Measurements from ENCODE around the gene ICOS.

ICOS gene

GRCh38 chr2:203971251-203971650, 34.7 kb downstream of the ICOS start:
- H3K9ac ChIP-seq (ENCODE audit: low read length) = no peak overlapping the region
- TF ChIP-seq CTCF (IDR thresholded peaks at IDR 0.05; ENCODE audit: insufficient read depth, low read length, poor library complexity, severe bottlenecking) = no peak
- no peak for TF ChIP-seq EZH2phosphoT487 (conservative IDR thresholded peaks at IDR 0.05; ENCODE audit: low read length)
- H3K4me3 ChIP-seq (ENCODE audit: insufficient read depth, low read length, poor library complexity, severe bottlenecking) = no peak overlapping the region
- H3K79me2 ChIP-seq (ENCODE audit: insufficient read depth, low read length) = no peaks in the 10 kb centered on the region
- no peak overlapping the region for H3K27ac ChIP-seq (ENCODE audit: low read depth, low read length)
- H2AFZ ChIP-seq (ENCODE audit: low read depth, low read length, severe bottlenecking) = no peak overlapping the region
- H3K4me2 ChIP-seq (ENCODE audit: low read depth, low read length, poor library complexity, severe bottlenecking) = no peak overlapping the region
- H3K9me3 ChIP-seq (ENCODE audit: insufficient read depth, low read length) = no peaks in the 10 kb centered on the region
- no peaks in the 10 kb centered on the region for H3K36me3 ChIP-seq (ENCODE audit: low read length)
- H3F3A ChIP-seq (ENCODE audit: insufficient read depth) = no peaks in the 10 kb centered on the region
- H3K27me3 ChIP-seq (ENCODE audit: low read length) = no peaks in the 10 kb centered on the region
- no peaks in the 10 kb centered on the region for H4K20me1 ChIP-seq (ENCODE audit: low read depth, low read length)
- H3K9me2 ChIP-seq (replicated peaks; ENCODE audit: insufficient read depth, low read length) = no peaks in the 10 kb centered on the region

- Histone ChIP-seq H3F3A (ENCODE audit: insufficient read depth) (no peaks in the 10 kb centered on the region), H3K4me2 (ENCODE audit: low read depth, low read length, poor library complexity, severe bottlenecking) (no peak overlapping the region), H2AFZ (ENCODE audit: low read depth, low read length, severe bottlenecking) (no peak overlapping the region), H3K4me3 (ENCODE audit: insufficient read depth, low read length, poor library complexity, severe bottlenecking) (no peak overlapping the region), H3K9me3 (ENCODE audit: insufficient read depth, low read length) (no peaks in the 10 kb centered on the region), H3K9ac (ENCODE audit: low read length) (no peak overlapping the region), H4K20me1 (ENCODE audit: low read depth, low read length) (no peaks in the 10 kb centered on the region), H3K9me2 (replicated peaks; ENCODE audit: insufficient read depth, low read length) (no peaks in the 10 kb centered on the region), H3K36me3 (ENCODE audit: low read length) (no peaks in the 10 kb centered on the region), H3K27ac (ENCODE audit: low read depth, low read length) (no peak overlapping the region), H3K27me3 (ENCODE audit: low read length) (no peaks in the 10 kb centered on the region), H3K79me2 (ENCODE audit: insufficient read depth, low read length) (no peaks in the 10 kb centered on the region)
- TF ChIP-seq EZH2phosphoT487 (conservative IDR thresholded peaks at IDR 0.05; ENCODE audit: low read length) = no peak
- no peak for TF ChIP-seq CTCF (IDR thresholded peaks at IDR 0.05; ENCODE audit: insufficient read depth, low read length, poor library complexity, severe bottlenecking)
Observed at GRCh38 chr2:203972066-203972465, 35.5 kb downstream of the ICOS start.

- H3K4me2 ChIP-seq (ENCODE audit: low read depth, low read length, poor library complexity, severe bottlenecking) = no peak overlapping the region
- TF ChIP-seq CTCF (IDR thresholded peaks at IDR 0.05; ENCODE audit: insufficient read depth, low read length, poor library complexity, severe bottlenecking) (no peak), EZH2phosphoT487 (conservative IDR thresholded peaks at IDR 0.05; ENCODE audit: low read length) (no peak)
- no peak overlapping the region for H3K27ac ChIP-seq (ENCODE audit: low read depth, low read length)
- no peaks in the 10 kb centered on the region for H3K36me3 ChIP-seq (ENCODE audit: low read length)
- no peaks in the 10 kb centered on the region for H3K9me2 ChIP-seq (replicated peaks; ENCODE audit: insufficient read depth, low read length)
- H2AFZ ChIP-seq (ENCODE audit: low read depth, low read length, severe bottlenecking) = no peak overlapping the region
- no peaks in the 10 kb centered on the region for H3K27me3 ChIP-seq (ENCODE audit: low read length)
- H3K79me2 ChIP-seq (ENCODE audit: insufficient read depth, low read length) = no peaks in the 10 kb centered on the region
- H3K9me3 ChIP-seq (ENCODE audit: insufficient read depth, low read length) = no peaks in the 10 kb centered on the region
- no peak overlapping the region for H3K9ac ChIP-seq (ENCODE audit: low read length)
- no peaks in the 10 kb centered on the region for H3F3A ChIP-seq (ENCODE audit: insufficient read depth)
- no peaks in the 10 kb centered on the region for H4K20me1 ChIP-seq (ENCODE audit: low read depth, low read length)
- H3K4me3 ChIP-seq (ENCODE audit: insufficient read depth, low read length, poor library complexity, severe bottlenecking) = no peak overlapping the region
Observed at GRCh38 chr2:203973000-203973399, 36.4 kb downstream of the ICOS start.

All from SU-DHL-6 (cell line).